Lower leg skin (tissue), 3 donors: Measurements from ENCODE around the gene PTGDR.

Experiments
- CTCF ChIP-seq, 3 donors: fragments of 450-650 bp; IDR thresholded peaks; one replicate each; pipeline ENCODE4 v1.5.1; 2016; ENCODE audit warnings: antibody characterized with exemption in 3 of 3, mild to moderate bottlenecking in 3 of 3, moderate library complexity in 2 of 3
- POLR2A ChIP-seq, 2 donors: fragments of 450-650 bp; IDR thresholded peaks; one replicate each; pipeline ENCODE4 v1.6.1; 2016 to 2017; ENCODE audit warnings: antibody characterized with exemption in 2 of 2, mild to moderate bottlenecking in 1 of 2, moderate library complexity in 1 of 2

GRCh38 chr14:52233693-52234092 lies 33.8 kb upstream of the PTGDR start:
- no peak for TF ChIP-seq CTCF (IDR thresholded peaks at IDR 0.05)
- no peak for TF ChIP-seq POLR2A (IDR thresholded peaks at IDR 0.05)
